GM12874 (cell line): Measurements from ENCODE around the gene YTHDF1.

ENCODE experiments used
- CTCF ChIP-seq: IDR thresholded peaks from 2 replicates; pipeline ENCODE4 v1.5.1; 2011; ENCODE audit warnings: low read depth, mild to moderate bottlenecking, control low read depth, low read length, moderate library complexity; ENCODE audit not compliant: insufficient read depth

The YTHDF1 gene

GRCh38 chr20:63196768-63197470 lies 19.0 kb downstream of the YTHDF1 start:
- no peak for TF ChIP-seq CTCF

- TF ChIP-seq CTCF: no peak
Observed at GRCh38 chr20:63194797-63195173, 21.1 kb downstream of the YTHDF1 start.

- no peak for TF ChIP-seq CTCF
Observed at GRCh38 chr20:63194007-63194796, 21.7 kb downstream of the YTHDF1 start.

GRCh38 chr20:63192721-63193120 lies 23.2 kb downstream of the YTHDF1 start:
- no peak for TF ChIP-seq CTCF

GRCh38 chr20:63191400-63191799 lies 24.5 kb downstream of the YTHDF1 start:
- no peak for TF ChIP-seq CTCF

- TF ChIP-seq CTCF: no peak
Observed at GRCh38 chr20:63190828-63191227, 25.1 kb downstream of the YTHDF1 start.

GRCh38 chr20:63189846-63190559 lies 25.9 kb downstream of the YTHDF1 start:
- TF ChIP-seq CTCF: no peak
